Measurements from ENCODE around the gene DPYSL5. TPM values are rescaled to one million over a fixed set of nuclear protein-coding genes. Genes with fewer than 3 reads are reported as not detected.

DPYSL5 gene
- total and polyA plus RNA-seq, 4 donors, result not detected

DNA sequence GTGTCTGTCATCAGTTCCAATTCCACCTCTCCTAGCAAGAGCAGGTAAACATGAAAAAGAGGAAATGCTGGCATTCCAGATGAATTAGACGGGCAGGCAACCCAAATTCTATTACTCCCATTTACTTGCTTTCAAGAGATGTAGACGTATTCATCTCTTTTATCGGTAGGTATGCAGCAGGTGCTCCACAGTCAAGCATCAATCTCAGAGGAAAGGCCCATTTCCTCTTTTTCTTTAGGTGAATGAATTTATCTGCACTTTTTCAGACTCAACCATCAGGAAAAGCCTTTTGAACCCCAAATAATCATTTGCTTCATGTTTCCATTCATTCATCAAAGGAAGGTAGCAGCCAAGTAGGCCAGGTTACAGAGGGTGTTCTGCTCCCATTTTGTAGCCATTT is 27.9 kb downstream of the DPYSL5 start:
- 83% methylated on average over 3 of the region's 3 CpGs for WGBS
- Histone ChIP-seq H3K9ac (ENCODE audit: low read depth in 1 of 2, low read length in 2 of 2) (no peak overlapping the region), H3K9me3 (ENCODE audit: control insufficient read depth in 4 of 4, low read length in 3 of 4) (no peaks in the 10 kb centered on the region), H3K36me3 (ENCODE audit: control insufficient read depth in 4 of 4, insufficient read depth in 3 of 4, low read depth in 1 of 4, low read length in 3 of 4) (no peaks in the 10 kb centered on the region), H3K27me3 (ENCODE audit: control insufficient read depth in 4 of 4, insufficient read depth in 4 of 4, low read length in 3 of 4) (no peaks in the 10 kb centered on the region), H3K4me1 (ENCODE audit: control insufficient read depth in 4 of 4, insufficient read depth in 4 of 4, low read length in 3 of 4) (no peaks in the 10 kb centered on the region), H3K27ac (ENCODE audit: low read depth in 1 of 2, low read length in 2 of 2) (no peak overlapping the region), H3K4me3 (ENCODE audit: low read depth in 1 of 3, low read length in 3 of 3) (no peak overlapping the region)
- no peak for TF ChIP-seq HNF4G (IDR thresholded peaks at IDR 0.05)
- TF ChIP-seq JUND (IDR thresholded peaks at IDR 0.05), result no peak
- TF ChIP-seq HNF4A (conservative IDR thresholded peaks at IDR 0.05), result no peak
- TF ChIP-seq, protein P1, sequence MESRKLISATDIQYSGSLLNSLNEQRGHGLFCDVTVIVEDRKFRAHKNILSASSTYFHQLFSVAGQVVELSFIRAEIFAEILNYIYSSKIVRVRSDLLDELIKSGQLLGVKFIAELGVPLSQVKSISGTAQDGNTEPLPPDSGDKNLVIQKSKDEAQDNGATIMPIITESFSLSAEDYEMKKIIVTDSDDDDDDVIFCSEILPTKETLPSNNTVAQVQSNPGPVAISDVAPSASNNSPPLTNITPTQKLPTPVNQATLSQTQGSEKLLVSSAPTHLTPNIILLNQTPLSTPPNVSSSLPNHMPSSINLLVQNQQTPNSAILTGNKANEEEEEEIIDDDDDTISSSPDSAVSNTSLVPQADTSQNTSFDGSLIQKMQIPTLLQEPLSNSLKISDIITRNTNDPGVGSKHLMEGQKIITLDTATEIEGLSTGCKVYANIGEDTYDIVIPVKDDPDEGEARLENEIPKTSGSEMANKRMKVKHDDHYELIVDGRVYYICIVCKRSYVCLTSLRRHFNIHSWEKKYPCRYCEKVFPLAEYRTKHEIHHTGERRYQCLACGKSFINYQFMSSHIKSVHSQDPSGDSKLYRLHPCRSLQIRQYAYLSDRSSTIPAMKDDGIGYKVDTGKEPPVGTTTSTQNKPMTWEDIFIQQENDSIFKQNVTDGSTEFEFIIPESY (IDR thresholded peaks at IDR 0.05), result no peak
- no peak for DNase-seq (ENCODE audit: low spot score)

DNA sequence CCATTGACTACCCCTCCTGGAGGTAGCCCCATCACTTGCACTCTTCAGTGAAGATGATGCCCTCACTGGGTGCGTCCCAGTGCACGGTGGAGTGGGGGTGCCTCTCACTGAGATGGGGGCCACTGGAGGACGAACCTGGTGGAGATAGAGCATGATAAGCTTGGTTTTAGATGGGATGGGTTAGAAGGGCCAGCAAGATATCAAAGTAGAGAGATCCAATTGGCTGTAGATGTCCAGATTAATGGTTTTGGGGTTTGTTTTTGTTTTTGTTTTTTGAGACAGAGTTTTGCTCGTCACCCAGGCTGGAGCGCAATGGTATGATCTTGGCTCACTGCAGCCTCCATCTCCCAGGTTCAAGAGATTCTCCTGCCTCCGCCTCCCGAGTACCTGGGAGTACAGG is 28.3 kb downstream of the DPYSL5 start:
- Histone ChIP-seq H3K27ac (ENCODE audit: low read depth in 1 of 2, low read length in 2 of 2) (no peak overlapping the region), H3K4me3 (ENCODE audit: low read depth in 1 of 3, low read length in 3 of 3) (no peak overlapping the region), H3K9ac (ENCODE audit: low read depth in 1 of 2, low read length in 2 of 2) (no peak overlapping the region), H3K36me3 (ENCODE audit: control insufficient read depth in 4 of 4, insufficient read depth in 3 of 4, low read depth in 1 of 4, low read length in 3 of 4) (no peaks in the 10 kb centered on the region), H3K9me3 (ENCODE audit: control insufficient read depth in 4 of 4, low read length in 3 of 4) (no peaks in the 10 kb centered on the region), H3K27me3 (ENCODE audit: control insufficient read depth in 4 of 4, insufficient read depth in 4 of 4, low read length in 3 of 4) (no peaks in the 10 kb centered on the region), H3K4me1 (ENCODE audit: control insufficient read depth in 4 of 4, insufficient read depth in 4 of 4, low read length in 3 of 4) (no peaks in the 10 kb centered on the region)
- TF ChIP-seq, protein P2, sequence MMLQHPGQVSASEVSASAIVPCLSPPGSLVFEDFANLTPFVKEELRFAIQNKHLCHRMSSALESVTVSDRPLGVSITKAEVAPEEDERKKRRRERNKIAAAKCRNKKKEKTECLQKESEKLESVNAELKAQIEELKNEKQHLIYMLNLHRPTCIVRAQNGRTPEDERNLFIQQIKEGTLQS (IDR thresholded peaks at IDR 0.05), result no peak
- TF ChIP-seq, protein P3, sequence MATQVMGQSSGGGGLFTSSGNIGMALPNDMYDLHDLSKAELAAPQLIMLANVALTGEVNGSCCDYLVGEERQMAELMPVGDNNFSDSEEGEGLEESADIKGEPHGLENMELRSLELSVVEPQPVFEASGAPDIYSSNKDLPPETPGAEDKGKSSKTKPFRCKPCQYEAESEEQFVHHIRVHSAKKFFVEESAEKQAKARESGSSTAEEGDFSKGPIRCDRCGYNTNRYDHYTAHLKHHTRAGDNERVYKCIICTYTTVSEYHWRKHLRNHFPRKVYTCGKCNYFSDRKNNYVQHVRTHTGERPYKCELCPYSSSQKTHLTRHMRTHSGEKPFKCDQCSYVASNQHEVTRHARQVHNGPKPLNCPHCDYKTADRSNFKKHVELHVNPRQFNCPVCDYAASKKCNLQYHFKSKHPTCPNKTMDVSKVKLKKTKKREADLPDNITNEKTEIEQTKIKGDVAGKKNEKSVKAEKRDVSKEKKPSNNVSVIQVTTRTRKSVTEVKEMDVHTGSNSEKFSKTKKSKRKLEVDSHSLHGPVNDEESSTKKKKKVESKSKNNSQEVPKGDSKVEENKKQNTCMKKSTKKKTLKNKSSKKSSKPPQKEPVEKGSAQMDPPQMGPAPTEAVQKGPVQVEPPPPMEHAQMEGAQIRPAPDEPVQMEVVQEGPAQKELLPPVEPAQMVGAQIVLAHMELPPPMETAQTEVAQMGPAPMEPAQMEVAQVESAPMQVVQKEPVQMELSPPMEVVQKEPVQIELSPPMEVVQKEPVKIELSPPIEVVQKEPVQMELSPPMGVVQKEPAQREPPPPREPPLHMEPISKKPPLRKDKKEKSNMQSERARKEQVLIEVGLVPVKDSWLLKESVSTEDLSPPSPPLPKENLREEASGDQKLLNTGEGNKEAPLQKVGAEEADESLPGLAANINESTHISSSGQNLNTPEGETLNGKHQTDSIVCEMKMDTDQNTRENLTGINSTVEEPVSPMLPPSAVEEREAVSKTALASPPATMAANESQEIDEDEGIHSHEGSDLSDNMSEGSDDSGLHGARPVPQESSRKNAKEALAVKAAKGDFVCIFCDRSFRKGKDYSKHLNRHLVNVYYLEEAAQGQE (IDR thresholded peaks at IDR 0.05), result no peak
- TF ChIP-seq HNF4A (conservative IDR thresholded peaks at IDR 0.05) (no peak), FOXA1 (IDR thresholded peaks at IDR 0.05) (no peak), FOXA2 (IDR thresholded peaks at IDR 0.05) (no peak), EGR1 (IDR thresholded peaks at IDR 0.05; ENCODE audit: low read depth in 2 of 2) (no peak), YY1 (IDR thresholded peaks at IDR 0.05) (no peak), JUND (IDR thresholded peaks at IDR 0.05) (no peak), RAD21 (IDR thresholded peaks at IDR 0.05) (no peak), GABPA (IDR thresholded peaks at IDR 0.05 in 1 of 2, conservative IDR thresholded peaks at IDR 0.05 in 1 of 2) (no peak), TAF1 (conservative IDR thresholded peaks at IDR 0.05) (no peak), HNF4G (IDR thresholded peaks at IDR 0.05) (no peak), SP1 (IDR thresholded peaks at IDR 0.05) (no peak), NR2F2 (IDR thresholded peaks at IDR 0.05) (no peak)
- TF ChIP-seq, protein P4, sequence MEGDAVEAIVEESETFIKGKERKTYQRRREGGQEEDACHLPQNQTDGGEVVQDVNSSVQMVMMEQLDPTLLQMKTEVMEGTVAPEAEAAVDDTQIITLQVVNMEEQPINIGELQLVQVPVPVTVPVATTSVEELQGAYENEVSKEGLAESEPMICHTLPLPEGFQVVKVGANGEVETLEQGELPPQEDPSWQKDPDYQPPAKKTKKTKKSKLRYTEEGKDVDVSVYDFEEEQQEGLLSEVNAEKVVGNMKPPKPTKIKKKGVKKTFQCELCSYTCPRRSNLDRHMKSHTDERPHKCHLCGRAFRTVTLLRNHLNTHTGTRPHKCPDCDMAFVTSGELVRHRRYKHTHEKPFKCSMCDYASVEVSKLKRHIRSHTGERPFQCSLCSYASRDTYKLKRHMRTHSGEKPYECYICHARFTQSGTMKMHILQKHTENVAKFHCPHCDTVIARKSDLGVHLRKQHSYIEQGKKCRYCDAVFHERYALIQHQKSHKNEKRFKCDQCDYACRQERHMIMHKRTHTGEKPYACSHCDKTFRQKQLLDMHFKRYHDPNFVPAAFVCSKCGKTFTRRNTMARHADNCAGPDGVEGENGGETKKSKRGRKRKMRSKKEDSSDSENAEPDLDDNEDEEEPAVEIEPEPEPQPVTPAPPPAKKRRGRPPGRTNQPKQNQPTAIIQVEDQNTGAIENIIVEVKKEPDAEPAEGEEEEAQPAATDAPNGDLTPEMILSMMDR (IDR thresholded peaks at IDR 0.05; ENCODE audit: low read depth, low read length, missing input control), result no peak
- TF ChIP-seq, protein P1 (IDR thresholded peaks at IDR 0.05), result no peak
- TF ChIP-seq, protein P5, sequence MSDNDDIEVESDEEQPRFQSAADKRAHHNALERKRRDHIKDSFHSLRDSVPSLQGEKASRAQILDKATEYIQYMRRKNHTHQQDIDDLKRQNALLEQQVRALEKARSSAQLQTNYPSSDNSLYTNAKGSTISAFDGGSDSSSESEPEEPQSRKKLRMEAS (IDR thresholded peaks at IDR 0.05), result no peak
- 94% methylated on average over 7 of the region's 7 CpGs for WGBS
- DNase-seq (ENCODE audit: low spot score), result no peak

Data from liver (tissue), 9 donors.